HG03196 (cell line): ENCODE results near the gene FRAS1.
"Not testable (repeated sequence)": the region's sequence is repeated elsewhere in the genome, so short reads cannot be mapped to it uniquely, and the experiment has no call there.

ENCODE experiments used
- ATAC-seq: cut with Tn5 transposase; IDR thresholded peaks from one replicate; pipeline ENCODE4 v1.9.1; 2021; ENCODE audit not compliant: unreplicated experiment

FRAS1 gene

GRCh38 chr4:78210694-78211410, 153.7 kb downstream of the FRAS1 start:
- ATAC-seq, result no peak

GRCh38 chr4:78213218-78213617, 156.1 kb downstream of the FRAS1 start:
- ATAC-seq, result no peak

- ATAC-seq, result no peak
Observed at GRCh38 chr4:78214078-78214477, 157.0 kb downstream of the FRAS1 start.

- ATAC-seq, result no peak
Observed at GRCh38 chr4:78217557-78217956, 160.4 kb downstream of the FRAS1 start.

GRCh38 chr4:78218260-78218659, 161.1 kb downstream of the FRAS1 start:
- ATAC-seq, result no peak

- no peak for ATAC-seq
Observed at GRCh38 chr4:78219825-78220224, 162.7 kb downstream of the FRAS1 start.

GRCh38 chr4:78220283-78220682, 163.2 kb downstream of the FRAS1 start:
- no peak for ATAC-seq

GRCh38 chr4:78222575-78223186, 165.6 kb downstream of the FRAS1 start:
- ATAC-seq, result no peak

- no peak for ATAC-seq
Observed at GRCh38 chr4:78225236-78225635, 168.1 kb downstream of the FRAS1 start.

- ATAC-seq, result no peak
Observed at GRCh38 chr4:78226279-78226678, 169.2 kb downstream of the FRAS1 start.

- ATAC-seq, result no peak
Observed at GRCh38 chr4:78227411-78228057, 170.4 kb downstream of the FRAS1 start.

- ATAC-seq, result no peak
Observed at GRCh38 chr4:78235800-78236199, 178.7 kb downstream of the FRAS1 start.

- no peak for ATAC-seq
Observed at GRCh38 chr4:78237360-78237759, 180.2 kb downstream of the FRAS1 start.

GRCh38 chr4:78242071-78242470, 184.9 kb downstream of the FRAS1 start:
- ATAC-seq, result no peak

- ATAC-seq, result no peak
Observed at GRCh38 chr4:78244705-78245485, 187.8 kb downstream of the FRAS1 start.

- ATAC-seq, result no peak
Observed at GRCh38 chr4:78247536-78248285, 190.6 kb downstream of the FRAS1 start.

GRCh38 chr4:78250500-78250899, 193.4 kb downstream of the FRAS1 start:
- ATAC-seq, result no peak

- ATAC-seq, result not testable (repeated sequence)
Observed at GRCh38 chr4:78252773-78253172, 195.7 kb downstream of the FRAS1 start.

- ATAC-seq, result no peak
Observed at GRCh38 chr4:78254893-78255292, 197.8 kb downstream of the FRAS1 start.

- ATAC-seq, result no peak
Observed at GRCh38 chr4:78265006-78265405, 207.9 kb downstream of the FRAS1 start.

GRCh38 chr4:78267790-78268189, 210.7 kb downstream of the FRAS1 start:
- no peak for ATAC-seq
